Hematopoietic multipotent progenitor cell treated with erythropoietin and hydrocortisone succinate and interleukin-3 and kit ligand, for 6 days (in vitro differentiated cells): ENCODE data around the gene SCYL2.
A peak's percentile ranks its signal among the peaks of the same experiment; 100 is the strongest.
"Not testable (repeated sequence)": the region's sequence is repeated elsewhere in the genome, so short reads cannot be mapped to it uniquely, and the experiment has no call there.

ENCODE experiments used
- DNase-seq: peaks from one replicate; pipeline ENCODE4 v3.0.0-alpha.2; 2015

Gene SCYL2

DNA sequence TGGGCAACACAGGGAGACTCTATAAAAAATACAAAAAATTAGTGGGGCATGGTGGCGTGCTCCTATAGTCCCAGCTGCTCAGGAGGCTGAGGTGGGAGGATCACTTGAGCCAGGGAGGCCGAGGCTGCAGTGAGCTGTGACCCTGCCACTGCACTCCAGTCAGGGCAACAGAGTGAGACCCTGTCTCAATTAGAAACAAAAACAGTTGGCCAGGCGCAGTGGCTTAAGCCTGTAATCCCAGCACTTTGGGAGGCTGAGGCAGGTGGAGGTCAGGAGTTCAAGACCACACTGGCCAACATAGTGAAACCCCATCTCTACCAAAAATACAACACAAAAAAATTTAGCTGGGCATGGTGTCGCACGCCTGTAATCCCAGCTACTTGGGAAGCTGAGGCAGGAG, 1.9 kb upstream of the SCYL2 start:
- DNase-seq = not testable (repeated sequence)

DNA sequence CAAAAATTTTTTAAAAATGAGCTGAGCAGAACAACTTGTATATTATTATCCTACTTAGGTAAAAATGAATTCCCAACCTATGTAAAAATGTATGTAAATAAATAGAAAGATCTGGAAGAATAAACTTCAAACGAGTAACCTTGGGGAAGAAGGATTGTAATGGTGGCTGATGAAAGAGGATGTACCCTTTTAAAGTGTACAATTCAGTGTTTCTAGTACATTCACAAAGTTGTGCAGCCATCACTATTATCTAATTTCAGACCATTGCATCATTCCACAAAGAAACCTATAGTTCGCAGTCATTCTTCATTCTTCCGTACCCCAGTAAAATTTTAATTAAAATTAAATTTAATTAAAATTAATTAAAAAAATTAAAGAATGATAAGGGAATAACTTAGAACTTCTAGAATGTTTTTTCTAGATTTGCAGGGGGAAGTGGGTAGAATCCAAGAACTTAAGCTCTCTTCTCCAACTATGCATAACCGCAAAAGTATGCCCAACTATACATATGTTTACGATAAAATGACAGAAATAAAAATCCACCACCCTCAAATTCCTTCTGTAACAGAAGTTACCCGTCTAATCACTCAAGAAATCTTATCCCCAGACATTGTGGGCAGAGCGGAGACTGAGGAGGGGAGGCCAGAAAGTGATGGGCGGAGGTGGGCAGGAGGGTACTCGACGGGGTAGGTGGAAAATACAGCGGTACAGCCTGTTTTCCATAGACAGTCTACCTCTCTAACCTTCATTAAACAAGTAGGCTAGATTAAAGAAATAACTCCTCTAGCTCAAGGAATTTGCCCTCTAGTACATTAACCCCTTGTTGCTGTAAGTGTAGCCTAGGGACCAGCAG, 1.0 kb upstream of the SCYL2 start:
- DNase-seq = no peak

DNA sequence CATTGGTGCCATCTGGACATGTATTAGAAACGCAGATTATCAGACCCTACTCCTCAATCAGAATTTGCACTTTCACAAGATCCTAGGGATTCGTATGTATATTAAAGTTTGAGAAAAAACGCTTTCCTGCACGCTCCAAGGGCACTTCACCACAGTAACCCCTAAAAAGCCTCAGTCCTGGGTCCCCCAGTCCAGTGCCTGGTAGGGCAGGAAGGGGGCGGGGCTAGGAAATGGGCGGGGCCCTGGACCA, 467 bp upstream of the SCYL2 start:
- peak; percentile 95 for DNase-seq

DNA sequence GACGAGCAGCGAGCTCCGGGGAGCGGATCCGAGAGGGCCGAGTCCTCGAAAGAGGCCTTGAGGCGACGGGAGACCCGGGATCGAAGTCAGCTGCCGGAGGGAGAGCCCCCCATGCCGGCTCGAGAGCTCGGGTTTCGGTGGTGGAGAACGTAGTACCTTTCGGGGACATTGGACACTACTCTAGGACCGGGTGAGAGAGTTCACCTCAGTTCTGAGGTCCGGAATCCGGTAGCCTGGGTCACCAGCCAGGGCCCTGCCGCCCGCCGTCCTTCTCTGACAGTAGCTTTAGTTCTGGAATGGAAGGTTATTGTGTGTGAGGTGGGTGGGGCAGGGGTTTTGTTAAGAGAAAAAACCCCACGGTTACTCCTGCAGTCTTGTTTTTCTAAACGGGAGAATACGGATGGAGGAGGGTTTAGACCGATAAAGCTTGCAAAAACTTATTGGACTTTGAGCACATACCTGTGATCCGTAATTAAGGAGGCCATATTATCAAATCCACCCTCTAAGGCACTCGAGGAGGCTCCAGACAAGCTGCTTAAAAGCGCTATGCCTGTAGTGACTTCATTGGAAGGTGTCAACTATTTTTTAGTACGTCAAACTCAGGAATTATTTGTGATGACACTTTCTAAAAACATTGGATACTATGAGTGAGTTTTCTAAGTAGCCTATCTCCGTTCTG, 765 bp downstream of the SCYL2 start:
- DNase-seq = peak; percentile 55

DNA sequence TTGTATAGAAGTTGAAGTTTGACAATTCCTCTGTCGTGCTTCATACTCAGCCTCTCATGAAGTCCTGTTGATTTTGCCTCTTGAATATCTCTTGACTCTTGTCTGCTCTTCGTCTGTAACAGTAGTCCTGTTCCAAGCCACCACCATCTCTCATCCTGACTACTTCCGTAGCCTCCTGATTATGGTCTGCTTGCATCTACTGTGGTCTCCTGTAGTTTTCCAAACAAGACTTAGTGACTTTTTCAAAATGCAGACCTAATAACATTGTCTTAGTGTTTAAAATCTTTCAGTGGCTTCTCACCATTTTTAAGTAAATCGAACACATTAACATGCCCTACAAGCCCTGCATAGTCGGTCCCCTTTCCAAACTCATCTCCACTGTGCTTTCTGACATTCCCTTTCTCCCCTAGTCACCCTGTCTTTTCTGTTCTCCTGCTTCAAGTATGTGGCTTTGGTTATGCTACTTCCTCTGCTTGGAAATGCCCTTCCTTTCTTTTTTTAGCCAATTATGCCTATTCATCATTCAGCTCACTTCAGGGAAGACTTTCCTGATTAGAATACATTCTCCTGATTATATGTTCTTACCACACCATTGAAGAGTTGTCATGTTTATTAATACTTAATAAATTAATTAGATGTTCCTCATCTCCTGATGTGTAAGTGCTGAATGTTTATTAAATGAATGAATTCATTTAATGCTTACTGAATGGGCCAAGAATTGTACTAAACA, 2.0 kb downstream of the SCYL2 start:
- DNase-seq = no peak

GRCh38 chr12:100273782-100274181, 6.8 kb downstream of the SCYL2 start:
- DNase-seq = no peak

DNA sequence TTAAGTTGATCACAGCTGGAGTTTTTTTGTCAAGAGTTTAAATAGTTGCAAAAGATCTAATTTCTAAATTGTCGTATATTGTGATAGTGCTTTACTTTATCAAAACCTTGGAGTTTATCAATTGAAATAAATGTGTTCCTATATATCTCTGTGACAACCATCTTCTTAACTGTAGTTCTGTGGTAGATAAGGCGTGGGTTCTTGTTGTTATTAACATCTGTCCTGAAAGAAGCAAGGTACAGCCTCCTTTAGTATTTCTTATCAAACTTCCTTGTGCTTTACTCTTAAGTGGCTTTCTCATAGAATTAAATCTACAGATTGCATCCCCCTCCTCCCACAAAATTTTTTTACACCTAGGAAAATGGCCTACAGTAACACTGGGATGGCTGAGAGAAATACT, 7.3 kb downstream of the SCYL2 start:
- DNase-seq = peak; percentile 71

GRCh38 chr12:100279159-100279558, 12.2 kb downstream of the SCYL2 start:
- DNase-seq = peak; percentile 23

GRCh38 chr12:100279607-100280244, 12.7 kb downstream of the SCYL2 start:
- peak; percentile 66 for DNase-seq

DNA sequence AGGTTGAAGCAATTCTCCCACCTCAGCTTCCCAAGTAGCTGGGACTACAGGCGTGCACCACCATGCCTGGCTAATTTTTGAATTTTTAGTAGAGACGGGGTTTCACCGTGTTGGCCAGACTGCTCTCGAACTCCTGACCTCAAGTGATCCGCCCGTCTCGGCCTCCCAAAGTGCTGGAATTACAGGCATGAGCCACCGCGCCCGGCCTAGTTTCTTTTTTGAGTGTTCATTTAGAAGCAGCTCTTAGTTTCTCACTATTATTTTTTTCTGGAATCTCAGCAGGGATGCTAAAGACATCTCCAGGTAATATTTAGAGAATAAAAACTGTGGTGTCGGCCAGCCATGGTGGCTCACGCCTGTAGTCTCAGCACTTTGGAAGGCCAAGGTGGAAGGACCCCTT, 17.6 kb downstream of the SCYL2 start:
- DNase-seq = not testable (repeated sequence)

GRCh38 chr12:100289038-100289437, 22.1 kb downstream of the SCYL2 start:
- no peak for DNase-seq

- no peak for DNase-seq
Measured at GRCh38 chr12:100290016-100290415, 23.0 kb downstream of the SCYL2 start.

DNA sequence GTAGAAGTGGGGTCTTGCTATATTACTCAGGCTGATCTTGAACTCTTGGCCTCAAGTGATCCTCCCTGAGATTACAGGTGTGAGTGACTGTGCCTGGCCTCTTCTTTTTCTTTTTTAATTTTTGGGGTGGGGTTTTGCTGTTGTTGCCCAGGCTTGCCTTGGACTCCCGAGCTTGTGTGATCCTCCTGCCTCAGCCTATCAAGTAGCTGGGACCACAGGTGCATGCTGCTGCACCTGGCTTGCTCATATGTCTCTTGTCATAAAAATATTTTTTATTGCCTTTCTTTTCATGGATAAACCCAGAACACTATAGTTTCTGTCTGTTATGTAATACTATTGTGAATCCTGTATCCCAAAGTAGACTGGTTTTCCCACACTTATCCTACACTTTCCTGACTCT, 26.0 kb downstream of the SCYL2 start:
- DNase-seq = no peak

GRCh38 chr12:100294366-100294765, 27.4 kb downstream of the SCYL2 start:
- not testable (repeated sequence) for DNase-seq

DNA sequence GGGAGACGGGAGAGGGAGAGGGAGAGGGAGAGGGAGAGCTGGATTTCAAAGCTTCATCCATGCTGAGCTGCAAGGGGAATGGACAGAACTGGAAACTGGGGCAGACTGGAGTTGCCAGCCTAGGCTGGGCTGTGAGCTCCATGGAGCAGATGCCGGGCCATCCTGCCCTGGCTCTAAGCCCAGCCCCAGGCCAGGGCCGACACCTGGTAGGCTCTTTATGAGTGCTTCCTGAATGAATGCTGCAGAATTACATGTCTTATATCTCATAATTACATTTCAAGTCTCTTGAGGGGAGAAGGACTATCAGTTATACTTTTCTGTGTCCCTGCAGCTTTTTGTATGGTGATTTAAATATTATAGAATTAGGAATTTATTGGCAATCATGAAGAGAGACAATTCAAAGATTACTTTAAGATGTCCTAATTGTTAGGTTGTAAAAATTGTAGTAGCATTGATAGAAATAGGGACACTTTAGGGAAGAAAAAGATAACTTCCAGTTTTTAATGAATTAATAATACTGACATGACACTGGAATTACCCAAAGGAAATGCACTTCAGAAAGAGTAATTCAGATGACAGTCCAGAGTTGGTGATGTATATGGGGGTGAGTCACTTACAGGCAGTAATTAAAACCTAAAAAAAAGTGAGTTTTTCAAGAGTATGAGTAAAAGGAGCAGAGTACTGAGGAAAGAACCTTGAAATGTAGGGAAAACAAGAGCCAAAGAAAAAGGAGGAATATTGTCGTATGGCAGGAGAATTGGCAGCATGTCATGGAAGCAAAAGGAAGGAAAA, 29.0 kb downstream of the SCYL2 start:
- no peak for DNase-seq

GRCh38 chr12:100302081-100302480, 35.1 kb downstream of the SCYL2 start:
- DNase-seq = peak; percentile 56

GRCh38 chr12:100303831-100304230, 36.9 kb downstream of the SCYL2 start:
- no peak for DNase-seq

- not testable (repeated sequence) for DNase-seq
Measured at GRCh38 chr12:100304334-100304733, 37.4 kb downstream of the SCYL2 start.

DNA sequence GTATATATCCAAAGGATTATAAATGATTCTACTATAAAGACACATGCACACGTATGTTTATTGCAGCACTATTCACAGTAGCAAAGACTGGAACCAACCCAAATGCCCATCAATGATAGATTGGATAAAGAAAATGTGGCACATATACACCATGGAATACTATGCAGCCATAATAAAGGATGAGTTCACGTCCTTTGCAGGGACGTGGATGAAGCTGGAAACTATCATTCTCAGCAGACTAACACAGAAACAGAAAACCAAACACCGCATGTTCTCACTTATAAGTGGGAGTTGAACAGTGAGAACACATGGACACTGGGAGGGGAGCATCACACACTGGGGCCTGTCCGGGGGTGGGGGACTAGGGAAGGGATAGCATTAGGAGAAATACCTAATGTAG, 41.2 kb downstream of the SCYL2 start:
- DNase-seq = not testable (repeated sequence)

GRCh38 chr12:100311317-100311716, 44.3 kb downstream of the SCYL2 start:
- no peak for DNase-seq

- DNase-seq = no peak
Measured at GRCh38 chr12:100317371-100317770, 50.4 kb downstream of the SCYL2 start.

DNA sequence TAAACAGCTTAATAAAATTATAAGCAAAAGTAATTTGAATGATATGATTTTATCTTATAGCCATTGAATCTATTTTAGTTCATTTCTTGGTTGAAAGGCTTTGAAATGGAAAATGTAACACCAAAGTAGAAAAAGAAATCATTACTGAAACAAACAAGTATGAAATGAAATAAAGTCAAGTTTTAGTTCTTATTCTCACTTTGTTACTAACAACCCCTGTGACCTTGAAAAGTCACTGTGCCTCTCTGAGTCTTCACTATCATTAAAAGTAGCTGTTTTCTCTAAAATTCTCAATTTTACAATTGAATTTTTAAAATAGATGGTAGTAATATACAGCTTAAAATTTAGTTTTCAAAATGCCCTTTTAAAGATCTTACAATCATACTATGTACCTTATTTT, 57.5 kb downstream of the SCYL2 start:
- no peak for DNase-seq

DNA sequence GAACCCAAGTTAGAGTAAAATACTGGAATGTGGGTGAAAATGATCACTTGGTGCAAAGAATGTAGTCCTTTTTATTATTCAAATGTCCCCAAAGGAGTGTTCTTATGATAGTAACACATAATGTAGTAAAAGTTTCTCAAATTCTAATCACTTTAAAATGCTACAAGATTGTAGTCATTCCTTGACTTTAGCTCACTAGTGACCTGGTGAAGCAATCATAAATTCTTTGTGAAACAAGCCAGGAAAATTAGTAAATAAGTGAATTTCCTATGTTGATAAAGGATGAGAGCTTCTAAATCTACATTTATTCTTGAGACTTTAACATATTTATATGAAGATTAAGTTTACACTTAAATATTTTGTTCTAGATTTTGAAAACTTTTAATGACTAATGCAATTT, 59.2 kb downstream of the SCYL2 start:
- no peak for DNase-seq
